Measurements from ENCODE around the gene G6PC1. TPM values are rescaled to one million over a fixed set of nuclear protein-coding genes. Genes with fewer than 3 reads are reported as not detected.
A peak's percentile ranks its signal among the peaks of the same experiment; 100 is the strongest.
"Not testable (repeated sequence)": the region's sequence is repeated elsewhere in the genome, so short reads cannot be mapped to it uniquely, and the experiment has no call there.

G6PC1 gene
- total RNA-seq (not detected), polyA plus RNA-seq (not detected), total RNA-seq (0 reads per million in 6 experiments)

DNA sequence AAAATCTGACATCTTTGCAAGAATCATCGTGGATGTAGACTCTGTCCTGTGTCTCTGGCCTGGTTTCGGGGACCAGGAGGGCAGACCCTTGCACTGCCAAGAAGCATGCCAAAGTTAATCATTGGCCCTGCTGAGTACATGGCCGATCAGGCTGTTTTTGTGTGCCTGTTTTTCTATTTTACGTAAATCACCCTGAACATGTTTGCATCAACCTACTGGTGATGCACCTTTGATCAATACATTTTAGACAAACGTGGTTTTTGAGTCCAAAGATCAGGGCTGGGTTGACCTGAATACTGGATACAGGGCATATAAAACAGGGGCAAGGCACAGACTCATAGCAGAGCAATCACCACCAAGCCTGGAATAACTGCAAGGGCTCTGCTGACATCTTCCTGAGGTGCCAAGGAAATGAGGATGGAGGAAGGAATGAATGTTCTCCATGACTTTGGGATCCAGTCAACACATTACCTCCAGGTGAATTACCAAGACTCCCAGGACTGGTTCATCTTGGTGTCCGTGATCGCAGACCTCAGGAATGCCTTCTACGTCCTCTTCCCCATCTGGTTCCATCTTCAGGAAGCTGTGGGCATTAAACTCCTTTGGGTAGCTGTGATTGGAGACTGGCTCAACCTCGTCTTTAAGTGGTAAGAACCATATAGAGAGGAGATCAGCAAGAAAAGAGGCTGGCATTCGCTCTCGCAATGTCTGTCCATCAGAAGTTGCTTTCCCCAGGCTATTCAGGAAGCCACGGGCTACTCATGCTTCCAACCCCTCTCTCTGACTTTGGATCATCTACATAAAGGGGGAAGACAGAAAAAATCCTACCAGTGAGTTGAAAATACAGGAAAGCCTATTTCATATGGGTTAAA lies at the start of gene G6PC1:
Gene G6PC1, plus strand, starts transcription at position 340 of the 872 bp plus-strand sequence. Its CDS starts 78 bp downstream, at position 418.
- POLR2A ChIA-PET, result no interaction called here
- Mint-ChIP-seq H3K36me3 (no peaks in the 10 kb centered on the region), H3K27ac (no peak within 1 kb of the TSS), H3K9me3 (no peaks in the 10 kb centered on the region), H3K4me3 (no peak within 1 kb of the TSS), H3K27me3 (peaks cover 0 to 13% (median 1%) of the 10 kb centered on the region in 5 donors), H3K4me1 (no peaks in the 10 kb centered on the region)
- DNase-seq (no peak), ATAC-seq (no peak)

DNA sequence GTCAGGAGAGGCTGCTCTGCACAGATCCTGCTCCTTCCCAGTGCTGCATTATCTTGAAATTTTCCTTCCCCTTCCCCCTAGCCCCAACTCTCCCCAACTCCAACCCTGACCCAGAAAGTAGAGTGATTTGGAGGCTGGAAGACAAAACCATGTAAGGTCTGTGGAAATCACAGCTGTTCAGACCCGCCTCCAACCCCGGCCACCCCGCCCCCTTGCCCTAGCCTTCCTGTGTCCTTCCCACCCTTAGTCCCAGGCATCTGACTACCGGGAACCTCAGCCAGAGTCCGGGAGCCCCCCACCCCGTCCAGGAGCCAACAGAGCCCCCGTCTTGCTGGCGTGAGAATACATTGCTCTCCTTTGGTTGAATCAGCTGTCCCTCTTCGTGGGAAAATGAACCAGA lies 49.6 kb upstream of the G6PC1 start, which contains the start of gene AOC3:
Gene AOC3, plus strand, starts transcription at position 246 of the 400 bp plus-strand sequence. Its CDS starts 145 bp downstream, at position 391.
- Mint-ChIP-seq H3K4me1 (peaks cover 0 to 5% (median 2%) of the 10 kb centered on the region in 4 donors), H3K36me3 (peaks cover 0 to 3% (median 0%) of the 10 kb centered on the region in 3 donors), H3K27me3 (peaks cover 0 to 3% (median 1%) of the 10 kb centered on the region in 5 donors), H3K4me3 (no peak within 1 kb of the TSS), H3K27ac (peak within 1 kb of the TSS in 2 of 10 donors; percentile 63 to 83), H3K9me3 (no peaks in the 10 kb centered on the region)
- no peak for ATAC-seq
- no peak for DNase-seq
- POLR2A ChIA-PET, result no interaction called here

DNA sequence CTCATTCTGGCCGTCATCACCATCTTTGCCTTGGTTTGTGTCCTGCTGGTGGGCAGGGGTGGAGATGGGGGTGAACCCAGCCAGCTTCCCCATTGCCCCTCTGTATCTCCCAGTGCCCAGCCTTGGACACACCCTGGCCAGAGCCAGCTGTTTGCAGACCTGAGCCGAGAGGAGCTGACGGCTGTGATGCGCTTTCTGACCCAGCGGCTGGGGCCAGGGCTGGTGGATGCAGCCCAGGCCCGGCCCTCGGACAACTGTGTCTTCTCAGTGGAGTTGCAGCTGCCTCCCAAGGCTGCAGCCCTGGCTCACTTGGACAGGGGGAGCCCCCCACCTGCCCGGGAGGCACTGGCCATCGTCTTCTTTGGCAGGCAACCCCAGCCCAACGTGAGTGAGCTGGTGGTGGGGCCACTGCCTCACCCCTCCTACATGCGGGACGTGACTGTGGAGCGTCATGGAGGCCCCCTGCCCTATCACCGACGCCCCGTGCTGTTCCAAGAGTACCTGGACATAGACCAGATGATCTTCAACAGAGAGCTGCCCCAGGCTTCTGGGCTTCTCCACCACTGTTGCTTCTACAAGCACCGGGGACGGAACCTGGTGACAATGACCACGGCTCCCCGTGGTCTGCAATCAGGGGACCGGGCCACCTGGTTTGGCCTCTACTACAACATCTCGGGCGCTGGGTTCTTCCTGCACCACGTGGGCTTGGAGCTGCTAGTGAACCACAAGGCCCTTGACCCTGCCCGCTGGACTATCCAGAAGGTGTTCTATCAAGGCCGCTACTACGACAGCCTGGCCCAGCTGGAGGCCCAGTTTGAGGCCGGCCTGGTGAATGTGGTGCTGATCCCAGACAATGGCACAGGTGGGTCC lies 49.0 kb upstream of the G6PC1 start:
- H3K4me3 Mint-ChIP-seq, H3K27me3 Mint-ChIP-seq, H3K9me3 Mint-ChIP-seq, DNase-seq, ATAC-seq, H3K4me1 Mint-ChIP-seq, POLR2A ChIA-PET, H3K36me3 Mint-ChIP-seq: not testable (repeated sequence)
- H3K27ac Mint-ChIP-seq, result peak overlapping the region in 1 of 10 donors; percentile 83

DNA sequence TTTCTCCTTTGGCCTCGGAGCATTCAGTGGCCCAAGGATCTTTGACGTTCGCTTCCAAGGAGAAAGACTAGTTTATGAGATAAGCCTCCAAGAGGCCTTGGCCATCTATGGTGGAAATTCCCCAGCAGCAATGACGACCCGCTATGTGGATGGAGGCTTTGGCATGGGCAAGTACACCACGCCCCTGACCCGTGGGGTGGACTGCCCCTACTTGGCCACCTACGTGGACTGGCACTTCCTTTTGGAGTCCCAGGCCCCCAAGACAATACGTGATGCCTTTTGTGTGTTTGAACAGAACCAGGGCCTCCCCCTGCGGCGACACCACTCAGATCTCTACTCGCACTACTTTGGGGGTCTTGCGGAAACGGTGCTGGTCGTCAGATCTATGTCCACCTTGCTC lies 48.2 kb upstream of the G6PC1 start:
- POLR2A ChIA-PET, result no interaction called here
- no peak overlapping the region for H3K4me3 Mint-ChIP-seq
- no peaks in the 10 kb centered on the region for H3K36me3 Mint-ChIP-seq
- DNase-seq (no peak), ATAC-seq (no peak)
- H3K9me3 Mint-ChIP-seq, result no peaks in the 10 kb centered on the region
- no peak overlapping the region for H3K27ac Mint-ChIP-seq
- H3K4me1 Mint-ChIP-seq, result peaks cover 0 to 3% (median 0%) of the 10 kb centered on the region in 4 donors
- peaks cover 0 to 4% (median 2%) of the 10 kb centered on the region in 5 donors for H3K27me3 Mint-ChIP-seq

DNA sequence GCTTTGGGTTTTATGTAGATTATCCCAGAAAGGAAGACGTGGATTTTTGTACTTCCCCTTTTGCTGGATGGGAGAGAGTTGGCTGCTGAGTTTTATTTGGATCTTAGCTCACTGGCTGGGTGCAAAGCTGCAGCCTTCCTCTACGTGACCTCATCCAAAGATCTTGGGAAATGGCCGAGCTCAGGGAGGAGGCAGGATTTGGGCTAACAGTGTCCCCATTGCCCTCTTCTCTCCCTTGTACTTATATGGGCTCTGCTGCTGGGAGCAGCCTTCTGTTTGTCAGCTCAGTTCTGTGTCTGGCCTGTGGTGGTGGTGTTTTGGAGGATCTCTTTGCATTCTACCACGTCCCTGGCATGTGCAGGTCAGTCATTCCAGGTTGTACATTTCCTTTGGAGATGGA lies 47.6 kb upstream of the G6PC1 start:
- Mint-ChIP-seq H3K9me3 (no peaks in the 10 kb centered on the region), H3K36me3 (no peaks in the 10 kb centered on the region), H3K4me1 (peaks cover 0 to 3% (median 0%) of the 10 kb centered on the region in 4 donors), H3K27me3 (peaks cover 0 to 4% (median 2%) of the 10 kb centered on the region in 5 donors), H3K27ac (peak overlapping the region in 1 of 10 donors; percentile 22), H3K4me3 (no peak overlapping the region)
- ATAC-seq (no peak), DNase-seq (no peak)
- POLR2A ChIA-PET, result no interaction called here

DNA sequence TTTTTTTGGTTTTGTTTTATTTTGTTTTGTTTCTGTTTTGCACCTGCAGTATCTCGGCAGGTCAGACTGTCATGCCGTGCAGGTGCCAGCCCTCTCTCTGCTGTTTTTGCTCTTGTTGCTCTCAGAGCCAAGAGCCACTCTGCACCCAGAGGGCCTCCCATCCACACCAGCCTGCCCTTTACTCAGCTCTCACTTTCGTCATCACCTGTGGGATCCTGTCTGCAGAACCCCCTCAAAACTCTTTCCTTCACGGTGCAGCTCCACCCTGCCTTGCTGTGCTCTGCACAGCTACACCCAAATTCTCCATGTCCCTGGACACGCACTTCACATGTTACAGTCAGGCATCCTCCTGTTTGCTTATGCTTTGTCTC lies 47.0 kb upstream of the G6PC1 start:
- Mint-ChIP-seq H3K9me3 (no peaks in the 10 kb centered on the region), H3K27ac (peak overlapping the region in 1 of 10 donors; percentile 20), H3K4me3 (no peak overlapping the region), H3K27me3 (peaks cover 0 to 4% (median 2%) of the 10 kb centered on the region in 5 donors), H3K4me1 (peaks cover 0 to 3% (median 0%) of the 10 kb centered on the region in 4 donors), H3K36me3 (no peaks in the 10 kb centered on the region)
- POLR2A ChIA-PET, result no interaction called here
- DNase-seq (no peak), ATAC-seq (no peak)

DNA sequence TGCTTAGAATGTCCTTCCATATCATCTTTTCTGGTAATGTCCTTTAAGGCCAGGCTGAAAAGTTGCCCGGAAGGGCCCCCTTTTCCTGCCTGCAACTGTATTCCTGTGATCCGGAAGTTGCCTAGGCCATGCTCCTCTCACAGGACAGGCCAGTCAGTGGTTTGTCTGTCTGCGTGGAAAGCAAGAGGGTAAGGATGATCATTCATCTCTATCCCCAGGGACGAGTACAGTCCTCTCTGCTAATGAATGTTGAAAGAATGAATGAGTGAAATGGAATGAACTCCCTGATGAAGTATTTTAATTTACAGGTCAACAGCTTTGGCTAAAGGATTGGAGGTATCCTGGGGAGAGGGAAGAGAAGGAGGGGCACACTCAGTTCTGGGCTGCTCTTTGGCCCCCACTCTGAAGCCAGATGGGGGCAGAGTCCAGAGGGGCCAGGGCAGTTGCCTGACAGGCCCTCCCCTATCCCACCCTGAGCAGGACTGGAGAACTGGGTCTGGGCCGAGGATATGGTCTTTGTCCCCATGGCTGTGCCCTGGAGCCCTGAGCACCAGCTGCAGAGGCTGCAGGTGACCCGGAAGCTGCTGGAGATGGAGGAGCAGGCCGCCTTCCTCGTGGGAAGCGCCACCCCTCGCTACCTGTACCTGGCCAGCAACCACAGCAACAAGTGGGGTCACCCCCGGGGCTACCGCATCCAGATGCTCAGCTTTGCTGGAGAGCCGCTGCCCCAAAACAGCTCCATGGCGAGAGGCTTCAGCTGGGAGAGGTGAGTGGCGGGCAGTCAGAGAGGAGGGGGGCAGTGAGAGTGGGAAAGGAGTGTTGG lies 46.4 kb upstream of the G6PC1 start:
- H3K4me3 Mint-ChIP-seq, result no peak overlapping the region
- peak overlapping the region in 1 of 10 donors; percentile 20 for H3K27ac Mint-ChIP-seq
- DNase-seq (no peak), ATAC-seq (no peak)
- H3K4me1 Mint-ChIP-seq, result peaks cover 0 to 3% (median 0%) of the 10 kb centered on the region in 4 donors
- no peaks in the 10 kb centered on the region for H3K9me3 Mint-ChIP-seq
- H3K27me3 Mint-ChIP-seq, result peaks cover 0 to 4% (median 2%) of the 10 kb centered on the region in 5 donors
- H3K36me3 Mint-ChIP-seq, result no peaks in the 10 kb centered on the region
- POLR2A ChIA-PET, result no interaction called here

DNA sequence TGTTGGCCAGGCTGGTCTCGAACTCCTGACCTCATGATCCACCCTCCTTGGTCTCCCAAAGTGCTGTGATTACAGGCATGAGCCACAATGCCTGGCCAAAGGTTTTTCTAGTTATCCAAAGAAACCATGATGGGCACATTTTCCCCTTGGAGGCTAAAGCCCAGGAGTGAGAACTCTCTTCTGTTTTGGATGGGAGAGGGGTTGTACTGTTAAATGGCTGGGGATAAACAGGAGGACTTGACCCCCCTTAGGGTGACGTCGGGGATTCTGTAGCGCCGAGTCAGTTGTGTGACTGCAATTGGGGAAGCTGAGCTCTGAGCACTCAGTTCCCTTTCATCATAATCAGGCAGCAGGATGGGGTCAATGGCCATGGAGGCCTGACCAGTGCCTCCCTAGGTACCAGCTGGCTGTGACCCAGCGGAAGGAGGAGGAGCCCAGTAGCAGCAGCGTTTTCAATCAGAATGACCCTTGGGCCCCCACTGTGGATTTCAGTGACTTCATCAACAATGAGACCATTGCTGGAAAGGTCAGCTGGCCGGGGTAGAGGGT lies 45.5 kb upstream of the G6PC1 start:
- POLR2A ChIA-PET, result interaction anchor here (0.6 kb wide), 1 partner anchor 577 kb away, joined by 4 read pairs; no protein-coding TSS in a partner anchor
- no peak for ATAC-seq
- no peak overlapping the region for H3K27ac Mint-ChIP-seq
- peaks cover 0 to 4% (median 2%) of the 10 kb centered on the region in 5 donors for H3K27me3 Mint-ChIP-seq
- DNase-seq, result no peak
- peaks cover 0 to 2% (median 0%) of the 10 kb centered on the region in 4 donors for H3K4me1 Mint-ChIP-seq
- no peaks in the 10 kb centered on the region for H3K36me3 Mint-ChIP-seq
- no peak overlapping the region for H3K4me3 Mint-ChIP-seq
- no peaks in the 10 kb centered on the region for H3K9me3 Mint-ChIP-seq

DNA sequence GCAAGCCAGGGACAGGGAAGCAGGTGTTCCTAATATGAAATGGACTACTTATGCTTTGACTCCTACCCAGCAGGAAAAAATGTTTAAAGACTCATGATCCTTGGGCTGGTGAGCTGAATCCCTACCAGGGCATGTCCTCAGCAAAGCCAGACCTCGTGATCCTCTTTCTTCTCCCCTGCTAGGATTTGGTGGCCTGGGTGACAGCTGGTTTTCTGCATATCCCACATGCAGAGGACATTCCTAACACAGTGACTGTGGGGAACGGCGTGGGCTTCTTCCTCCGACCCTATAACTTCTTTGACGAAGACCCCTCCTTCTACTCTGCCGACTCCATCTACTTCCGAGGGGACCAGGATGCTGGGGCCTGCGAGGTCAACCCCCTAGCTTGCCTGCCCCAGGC lies 44.5 kb upstream of the G6PC1 start:
- peak in 1 of 10 donors; percentile 18 for DNase-seq
- H3K9me3 Mint-ChIP-seq, H3K4me1 Mint-ChIP-seq, H3K4me3 Mint-ChIP-seq, POLR2A ChIA-PET, ATAC-seq, H3K36me3 Mint-ChIP-seq, H3K27ac Mint-ChIP-seq, H3K27me3 Mint-ChIP-seq: not testable (repeated sequence)

DNA sequence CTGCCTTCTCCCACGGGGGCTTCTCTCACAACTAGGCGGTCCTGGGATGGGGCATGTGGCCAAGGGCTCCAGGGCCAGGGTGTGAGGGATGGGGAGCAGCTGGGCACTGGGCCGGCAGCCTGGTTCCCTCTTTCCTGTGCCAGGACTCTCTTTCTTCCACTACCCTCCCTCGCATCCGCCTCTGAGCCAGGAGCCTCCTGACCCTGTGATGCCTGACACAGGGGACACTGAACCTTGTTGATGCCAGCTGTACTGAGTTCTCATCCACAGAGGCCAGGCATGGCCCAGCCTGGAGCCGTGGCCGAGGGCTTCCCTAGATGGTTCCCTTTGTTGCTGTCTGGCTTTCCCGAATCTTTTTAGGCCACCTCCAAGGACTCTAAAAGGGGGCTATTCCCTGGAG lies 44.1 kb upstream of the G6PC1 start:
- peak in 1 of 10 donors; percentile 18 for DNase-seq
- ATAC-seq, H3K4me3 Mint-ChIP-seq, H3K27me3 Mint-ChIP-seq, H3K36me3 Mint-ChIP-seq, H3K27ac Mint-ChIP-seq, POLR2A ChIA-PET, H3K9me3 Mint-ChIP-seq, H3K4me1 Mint-ChIP-seq: not testable (repeated sequence)

DNA sequence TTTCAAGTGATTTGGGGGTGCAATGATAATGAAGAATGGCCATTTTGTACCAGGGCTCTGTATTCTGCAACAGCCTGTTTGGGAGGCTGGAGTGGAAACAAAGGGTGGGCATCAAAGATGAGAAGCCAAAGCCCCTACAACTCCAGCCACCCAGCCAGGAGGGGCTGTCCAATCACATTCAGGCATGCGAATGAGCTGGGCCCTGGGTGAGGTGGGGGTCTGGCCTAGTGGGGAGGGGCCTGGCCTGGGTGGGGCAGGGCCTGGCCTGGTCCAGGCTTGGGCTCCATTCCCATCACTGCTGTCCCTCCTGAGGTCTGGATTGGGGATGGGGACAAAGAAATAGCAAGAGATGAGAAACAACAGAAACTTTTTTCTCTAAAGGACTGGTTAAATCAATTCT lies 43.2 kb upstream of the G6PC1 start:
- ATAC-seq (no peak), DNase-seq (peak in 1 of 10 donors; percentile 52)
- no peaks in the 10 kb centered on the region for H3K36me3 Mint-ChIP-seq
- no peak overlapping the region for H3K27ac Mint-ChIP-seq
- H3K4me3 Mint-ChIP-seq, result no peak overlapping the region
- peaks cover 0 to 4% (median 2%) of the 10 kb centered on the region in 5 donors for H3K27me3 Mint-ChIP-seq
- POLR2A ChIA-PET, result no interaction called here
- no peaks in the 10 kb centered on the region for H3K4me1 Mint-ChIP-seq
- H3K9me3 Mint-ChIP-seq, result no peaks in the 10 kb centered on the region

DNA sequence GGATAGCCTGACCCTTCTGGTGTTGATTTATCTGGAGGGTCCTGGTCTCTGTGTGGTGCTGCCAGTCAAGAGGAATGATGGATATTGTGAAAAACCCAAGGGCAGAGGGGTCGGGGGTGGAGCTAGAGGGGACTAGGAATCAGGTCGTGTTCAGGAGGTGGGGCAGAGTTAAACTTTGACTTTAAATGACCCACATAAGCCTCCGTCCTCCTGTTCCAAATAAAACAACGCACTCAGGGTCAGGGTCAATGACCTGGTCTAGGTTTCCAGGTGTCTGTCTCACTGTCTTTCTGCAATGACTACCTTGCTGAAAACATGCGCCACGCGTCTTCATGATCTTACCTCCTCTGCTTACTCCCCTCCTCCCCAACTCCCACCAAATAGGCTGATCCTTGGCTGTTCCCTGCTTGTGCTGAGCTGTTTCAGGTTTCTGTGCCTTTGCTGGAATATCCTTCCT lies 34.9 kb upstream of the G6PC1 start:
- Mint-ChIP-seq H3K27me3 (peaks cover 5 to 15% (median 14%) of the 10 kb centered on the region in 5 donors), H3K4me1 (no peaks in the 10 kb centered on the region), H3K4me3 (no peak overlapping the region), H3K36me3 (peaks cover 0 to 2% (median 0%) of the 10 kb centered on the region in 3 donors), H3K27ac (peak overlapping the region in 1 of 10 donors; percentile 69), H3K9me3 (peaks cover 0 to 3% (median 0%) of the 10 kb centered on the region in 9 donors)
- ATAC-seq (no peak), DNase-seq (no peak)
- POLR2A ChIA-PET, result no interaction called here
